H7 (cell line): ENCODE measurements around the gene EPB41L4B. TPM values are rescaled to one million over a fixed set of nuclear protein-coding genes. Genes with fewer than 3 reads are reported as not detected.

ENCODE experiments used
- DNase-seq: peaks from one replicate; pipeline ENCODE4 v3.0.0; 2012
- H3K27me3 ChIP-seq: 2 replicates; pipeline ENCODE4 v1.6.0; 2011; ENCODE audit warnings: mild to moderate bottlenecking, low read length; ENCODE audit not compliant: control insufficient read depth, insufficient read depth
- H3K36me3 ChIP-seq: replicated peaks from 2 replicates; pipeline ENCODE4 v1.5.1; 2011; ENCODE audit warnings: low read length; ENCODE audit not compliant: control insufficient read depth, insufficient read depth
- H3K4me3 ChIP-seq: 2 replicates; pipeline ENCODE4 v1.5.1; 2011; ENCODE audit warnings: low read depth, mild to moderate bottlenecking, control low read depth, low read length, moderate library complexity; ENCODE audit not compliant: insufficient read depth
- total RNA-seq: library from RNA; depleted of rRNA; stranded (reverse); fragments of >200 nt; shearing (Covaris generic); gene quantifications from 2 replicates; pipeline ENCODE4 v1.2.3, GENCODE V29; 2014

EPB41L4B gene
- total RNA-seq, 1 experiment from 2014 or later = 9.1 TPM

- DNase-seq = no peak
- no peak overlapping the region for H3K4me3 ChIP-seq
- H3K27me3 ChIP-seq = no peaks in the 10 kb centered on the region
- no peaks in the 10 kb centered on the region; the same call in 1 of the 2 replicates for H3K36me3 ChIP-seq
Measured at GRCh38 chr9:109256336-109256735, 64.5 kb downstream of the EPB41L4B start.

GRCh38 chr9:109255394-109255793 is 65.5 kb downstream of the EPB41L4B start:
- Histone ChIP-seq H3K36me3 (no peaks in the 10 kb centered on the region; the same call in 1 of the 2 replicates), H3K4me3 (no peak overlapping the region), H3K27me3 (no peaks in the 10 kb centered on the region)
- DNase-seq = no peak

- Histone ChIP-seq H3K4me3 (no peak overlapping the region), H3K36me3 (no peaks in the 10 kb centered on the region; the same call in 1 of the 2 replicates), H3K27me3 (no peaks in the 10 kb centered on the region)
- no peak for DNase-seq
Measured at GRCh38 chr9:109254317-109254716, 66.5 kb downstream of the EPB41L4B start.

- DNase-seq = no peak
- H3K36me3 ChIP-seq = no peaks in the 10 kb centered on the region; the same call in 1 of the 2 replicates
- H3K4me3 ChIP-seq = no peak overlapping the region
- no peaks in the 10 kb centered on the region for H3K27me3 ChIP-seq
Measured at GRCh38 chr9:109253637-109254284, 67.1 kb downstream of the EPB41L4B start.

- DNase-seq = no peak
- no peaks in the 10 kb centered on the region for H3K27me3 ChIP-seq
Measured at GRCh38 chr9:109253241-109253636, 67.6 kb downstream of the EPB41L4B start.

GRCh38 chr9:109252291-109252690 is 68.6 kb downstream of the EPB41L4B start:
- no peak overlapping the region for H3K4me3 ChIP-seq
- H3K36me3 ChIP-seq = no peaks in the 10 kb centered on the region; the same call in 1 of the 2 replicates
- DNase-seq = no peak
- H3K27me3 ChIP-seq = no peaks in the 10 kb centered on the region

More at GRCh38 chr9:109253241-109253636, 67.6 kb downstream of the EPB41L4B start:
- H3K36me3 ChIP-seq = no peaks in the 10 kb centered on the region; the same call in 1 of the 2 replicates
- no peak overlapping the region for H3K4me3 ChIP-seq

- H3K36me3 ChIP-seq = no peaks in the 10 kb centered on the region; the same call in 1 of the 2 replicates
- H3K27me3 ChIP-seq = no peaks in the 10 kb centered on the region
- DNase-seq = no peak
- H3K4me3 ChIP-seq = no peak overlapping the region
Measured at GRCh38 chr9:109251776-109252106, 69.1 kb downstream of the EPB41L4B start.

- DNase-seq = no peak
- no peak overlapping the region for H3K4me3 ChIP-seq
- H3K36me3 ChIP-seq = no peaks in the 10 kb centered on the region; the same call in 1 of the 2 replicates
- no peaks in the 10 kb centered on the region for H3K27me3 ChIP-seq
Measured at GRCh38 chr9:109251080-109251775, 69.6 kb downstream of the EPB41L4B start.

- H3K27me3 ChIP-seq = no peaks in the 10 kb centered on the region
- H3K36me3 ChIP-seq = no peaks in the 10 kb centered on the region; the same call in 1 of the 2 replicates
- DNase-seq = no peak
- no peak overlapping the region for H3K4me3 ChIP-seq
Measured at GRCh38 chr9:109250771-109251079, 70.1 kb downstream of the EPB41L4B start.

- Histone ChIP-seq H3K4me3 (no peak overlapping the region), H3K27me3 (no peaks in the 10 kb centered on the region), H3K36me3 (no peaks in the 10 kb centered on the region; the same call in 1 of the 2 replicates)
- DNase-seq = no peak
Measured at GRCh38 chr9:109250311-109250741, 70.5 kb downstream of the EPB41L4B start.

- no peak overlapping the region for H3K4me3 ChIP-seq
- H3K27me3 ChIP-seq = no peaks in the 10 kb centered on the region
- no peaks in the 10 kb centered on the region; the same call in 1 of the 2 replicates for H3K36me3 ChIP-seq
- DNase-seq = peak; percentile 77
Measured at GRCh38 chr9:109249615-109250014, 71.2 kb downstream of the EPB41L4B start.

- Histone ChIP-seq H3K27me3 (no peaks in the 10 kb centered on the region), H3K4me3 (no peak overlapping the region), H3K36me3 (no peaks in the 10 kb centered on the region; the same call in 1 of the 2 replicates)
- DNase-seq = peak; percentile 45
Measured at GRCh38 chr9:109248133-109248581, 72.7 kb downstream of the EPB41L4B start.

GRCh38 chr9:109247228-109247627 is 73.6 kb downstream of the EPB41L4B start:
- H3K4me3 ChIP-seq = no peak overlapping the region

GRCh38 chr9:109246533-109246932 is 74.3 kb downstream of the EPB41L4B start:
- Histone ChIP-seq H3K27me3 (no peaks in the 10 kb centered on the region), H3K36me3 (no peaks in the 10 kb centered on the region; the same call in 1 of the 2 replicates), H3K4me3 (no peak overlapping the region)
- no peak for DNase-seq

More at GRCh38 chr9:109247228-109247627, 73.6 kb downstream of the EPB41L4B start:
- Histone ChIP-seq H3K36me3 (no peaks in the 10 kb centered on the region; the same call in 1 of the 2 replicates), H3K27me3 (no peaks in the 10 kb centered on the region)
- DNase-seq = no peak

- Histone ChIP-seq H3K27me3 (no peaks in the 10 kb centered on the region), H3K4me3 (no peak overlapping the region), H3K36me3 (no peaks in the 10 kb centered on the region; the same call in none of the 2 replicates)
- DNase-seq = no peak
Measured at GRCh38 chr9:109245310-109245897, 75.5 kb downstream of the EPB41L4B start.
